ENCODE measurements around the gene PKN2. TPM values are rescaled to one million over a fixed set of nuclear protein-coding genes. Genes with fewer than 3 reads are reported as not detected.

PKN2 gene
- total and polyA plus RNA-seq, 10 donors = 10.2 to 63.9 (median 45.3) TPM

DNA sequence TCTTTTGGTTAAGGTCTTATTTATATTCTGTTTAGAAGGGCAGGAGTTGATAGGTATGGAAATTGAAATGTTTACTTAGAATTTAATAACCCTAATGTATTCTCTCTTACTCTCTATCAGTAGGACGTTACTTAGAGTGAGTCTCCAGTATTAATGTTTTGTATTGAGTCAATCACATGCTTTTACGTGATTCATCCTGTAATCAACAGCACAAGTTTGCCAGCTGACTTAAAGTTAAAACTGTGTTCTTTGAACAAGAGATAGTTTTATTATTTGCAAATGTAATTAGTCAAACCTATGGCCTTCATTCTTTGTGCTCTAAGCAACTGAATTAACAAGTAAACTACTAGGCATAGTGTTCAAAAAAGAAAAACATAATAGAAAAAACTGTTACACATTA is 57.3 kb downstream of the PKN2 start:
- TF ChIP-seq POLR2A (IDR thresholded peaks at IDR 0.05) = no peak
- TF ChIP-seq, protein P1, sequence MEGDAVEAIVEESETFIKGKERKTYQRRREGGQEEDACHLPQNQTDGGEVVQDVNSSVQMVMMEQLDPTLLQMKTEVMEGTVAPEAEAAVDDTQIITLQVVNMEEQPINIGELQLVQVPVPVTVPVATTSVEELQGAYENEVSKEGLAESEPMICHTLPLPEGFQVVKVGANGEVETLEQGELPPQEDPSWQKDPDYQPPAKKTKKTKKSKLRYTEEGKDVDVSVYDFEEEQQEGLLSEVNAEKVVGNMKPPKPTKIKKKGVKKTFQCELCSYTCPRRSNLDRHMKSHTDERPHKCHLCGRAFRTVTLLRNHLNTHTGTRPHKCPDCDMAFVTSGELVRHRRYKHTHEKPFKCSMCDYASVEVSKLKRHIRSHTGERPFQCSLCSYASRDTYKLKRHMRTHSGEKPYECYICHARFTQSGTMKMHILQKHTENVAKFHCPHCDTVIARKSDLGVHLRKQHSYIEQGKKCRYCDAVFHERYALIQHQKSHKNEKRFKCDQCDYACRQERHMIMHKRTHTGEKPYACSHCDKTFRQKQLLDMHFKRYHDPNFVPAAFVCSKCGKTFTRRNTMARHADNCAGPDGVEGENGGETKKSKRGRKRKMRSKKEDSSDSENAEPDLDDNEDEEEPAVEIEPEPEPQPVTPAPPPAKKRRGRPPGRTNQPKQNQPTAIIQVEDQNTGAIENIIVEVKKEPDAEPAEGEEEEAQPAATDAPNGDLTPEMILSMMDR (IDR thresholded peaks at IDR 0.05 in 8 of 11, conservative IDR thresholded peaks at IDR 0.05 in 3 of 11) = no peak
- Histone ChIP-seq H3K27me3 (replicated peaks in 1 of 7) (no peaks in the 10 kb centered on the region), H3K9me3 (peaks cover 0 to 7% (median 2%) of the 10 kb centered on the region in 8 donors), H3K4me1 (peaks cover 0 to 12% (median 2%) of the 10 kb centered on the region in 6 donors), H3K36me3 (peaks cover 0 to 62% (median 6%) of the 10 kb centered on the region in 6 donors), H3K4me3 (no peak overlapping the region), H3K27ac (no peak overlapping the region)
- DNase-seq = no peak
- 65 to 84% (median 81%) methylated on average over 2 of the region's 2 CpGs for WGBS, 5 donors
- intact Hi-C loops (cut with DNase I; ENCODE audit: low total_unique reads) = no loop called here

DNA sequence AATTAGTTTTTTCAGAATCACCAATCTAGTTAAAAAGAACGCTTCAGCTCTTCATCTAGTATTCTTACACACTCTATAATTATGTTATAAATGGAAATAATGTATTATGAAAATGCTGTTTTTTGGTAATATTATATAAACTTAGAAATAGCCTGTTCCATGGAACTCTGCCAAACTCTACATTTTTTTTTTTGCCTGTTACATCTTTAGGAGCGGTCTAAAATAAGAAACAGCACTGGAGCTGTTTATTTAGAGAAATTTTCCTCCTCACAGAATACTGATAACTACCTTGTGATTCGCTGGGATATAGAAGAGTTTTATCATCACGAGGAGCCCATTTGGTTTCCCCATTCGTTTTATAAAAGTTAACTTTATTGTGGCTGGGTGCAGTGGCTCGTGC is 58.5 kb downstream of the PKN2 start:
- Histone ChIP-seq H3K4me1 (peaks cover 0 to 5% (median 2%) of the 10 kb centered on the region in 6 donors), H3K36me3 (peaks cover 0 to 52% (median 6%) of the 10 kb centered on the region in 6 donors), H3K27ac (no peak overlapping the region), H3K4me3 (no peak overlapping the region), H3K9me3 (no peaks in the 10 kb centered on the region), H3K27me3 (replicated peaks in 1 of 7) (no peaks in the 10 kb centered on the region)
- TF ChIP-seq, protein P1 (IDR thresholded peaks at IDR 0.05 in 8 of 11, conservative IDR thresholded peaks at IDR 0.05 in 3 of 11) = no peak
- TF ChIP-seq POLR2A (IDR thresholded peaks at IDR 0.05) (no peak), POLR2AphosphoS5 (IDR thresholded peaks at IDR 0.05) (no peak)
- DNase-seq = no peak
- 89 to 96% (median 93%) methylated on average over 6 of the region's 6 CpGs for WGBS, 5 donors
- intact Hi-C loops (cut with DNase I; ENCODE audit: low total_unique reads) = no loop called here

DNA sequence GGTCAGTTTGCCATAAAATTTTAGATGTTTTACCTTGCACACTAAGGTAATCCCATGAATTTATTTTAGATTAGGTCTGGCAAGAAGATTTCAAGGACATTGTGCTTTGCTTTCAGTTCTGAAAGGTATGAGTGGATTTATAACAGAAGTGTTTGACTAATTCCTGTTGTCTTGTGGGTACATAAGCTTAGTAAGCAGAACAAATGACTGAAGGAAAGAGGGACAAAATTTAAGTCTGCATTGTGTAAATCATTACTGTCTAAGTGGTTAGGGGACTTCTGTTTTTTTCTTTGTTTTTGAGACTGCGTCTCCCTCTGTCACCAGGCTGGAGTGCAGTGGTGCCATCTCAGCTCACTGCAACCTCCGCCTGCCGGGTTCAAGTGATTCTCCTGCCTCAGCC is 60.1 kb downstream of the PKN2 start:
- H3K9me3 ChIP-seq = no peaks in the 10 kb centered on the region
- 87 to 100% (median 89%) methylated on average over 3 of the region's 3 CpGs for WGBS, 5 donors
- peaks cover 0 to 5% (median 0%) of the 10 kb centered on the region in 6 donors for H3K4me1 ChIP-seq
- no peak overlapping the region for H3K4me3 ChIP-seq
- no peaks in the 10 kb centered on the region for H3K27me3 ChIP-seq (replicated peaks in 1 of 7)
- H3K36me3 ChIP-seq = peaks cover 0 to 47% (median 6%) of the 10 kb centered on the region in 6 donors
- no peak for TF ChIP-seq POLR2A (IDR thresholded peaks at IDR 0.05)
- no peak for TF ChIP-seq POLR2AphosphoS5 (IDR thresholded peaks at IDR 0.05)
- TF ChIP-seq, protein P1 (IDR thresholded peaks at IDR 0.05 in 8 of 11, conservative IDR thresholded peaks at IDR 0.05 in 3 of 11) = no peak
- no peak overlapping the region for H3K27ac ChIP-seq
- no peak for DNase-seq
- intact Hi-C loops (cut with DNase I; ENCODE audit: low total_unique reads) = no loop called here

DNA sequence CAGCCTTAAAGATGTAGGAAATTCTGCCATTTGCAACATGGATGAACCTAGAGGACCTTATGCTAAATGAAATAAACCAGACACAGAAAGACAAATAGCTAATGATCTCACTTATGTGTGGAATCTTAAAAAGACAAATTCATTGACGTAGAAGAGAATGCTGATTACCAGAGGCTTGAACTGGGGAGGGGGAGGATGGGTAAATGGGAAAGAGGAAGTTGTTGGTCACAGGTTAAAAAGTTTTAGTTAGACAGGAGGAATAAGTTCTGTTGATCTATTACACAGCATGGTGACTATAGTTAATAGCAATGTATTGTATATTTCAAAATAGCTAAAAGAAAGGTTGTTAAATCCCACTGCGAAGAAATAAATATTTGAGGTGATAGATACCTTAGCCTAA is 62.8 kb downstream of the PKN2 start:
- 88 to 93% (median 89%) methylated on average over 2 of the region's 2 CpGs for WGBS, 5 donors
- TF ChIP-seq POLR2AphosphoS5 (IDR thresholded peaks at IDR 0.05) (no peak), POLR2A (IDR thresholded peaks at IDR 0.05) (no peak)
- TF ChIP-seq, protein P1 (IDR thresholded peaks at IDR 0.05 in 8 of 11, conservative IDR thresholded peaks at IDR 0.05 in 3 of 11) = no peak

More for the DNA sequence above, 62.8 kb downstream of the PKN2 start:
- H3K4me1 ChIP-seq = no peaks in the 10 kb centered on the region
- no peak overlapping the region for H3K4me3 ChIP-seq
- H3K36me3 ChIP-seq = peaks cover 0 to 39% (median 6%) of the 10 kb centered on the region in 6 donors
- H3K9me3 ChIP-seq = no peaks in the 10 kb centered on the region
- no peak overlapping the region for H3K27ac ChIP-seq
- no peaks in the 10 kb centered on the region for H3K27me3 ChIP-seq (replicated peaks in 1 of 7)
- intact Hi-C loops (cut with DNase I; ENCODE audit: low total_unique reads) = no loop called here
- no peak for DNase-seq
